ENCODE measurements around the gene NUP188.

DNA sequence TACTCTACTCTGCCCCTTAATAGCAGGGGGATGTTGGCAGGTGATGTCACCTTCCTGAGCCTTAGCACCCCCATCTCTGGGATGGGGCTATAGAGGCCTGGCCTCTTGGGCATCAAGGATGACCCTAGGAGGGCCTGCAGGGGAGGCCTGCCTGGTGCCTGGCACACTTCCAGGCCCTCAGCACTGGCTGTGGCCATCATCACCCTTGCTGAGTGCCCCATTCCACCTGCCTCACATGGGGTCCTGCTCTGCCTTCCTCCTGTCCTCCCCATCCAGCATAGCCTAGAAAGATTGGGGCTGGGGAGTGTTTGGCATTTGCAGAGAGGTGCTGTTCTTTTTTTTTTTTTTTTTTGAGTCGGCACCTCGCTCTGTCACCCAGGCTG is 44.4 kb upstream of the NUP188 start:
- TF ChIP-seq POLR2A (IDR thresholded peaks at IDR 0.05; ENCODE audit: low read depth, low read length) (no peak), CEBPB (IDR thresholded peaks at IDR 0.05; ENCODE audit: low read depth, low read length) (no peak), CTCF (conservative IDR thresholded peaks at IDR 0.05; ENCODE audit: low read depth, low read length) (no peak), RCOR1 (IDR thresholded peaks at IDR 0.05; ENCODE audit: insufficient replicate concordance, low read length) (no peak), CHD1 (IDR thresholded peaks at IDR 0.05; ENCODE audit: low read depth, low read length) (no peak), SMC3 (IDR thresholded peaks at IDR 0.05; ENCODE audit: low read depth, low read length) (no peak)
- TF ChIP-seq, protein P1, sequence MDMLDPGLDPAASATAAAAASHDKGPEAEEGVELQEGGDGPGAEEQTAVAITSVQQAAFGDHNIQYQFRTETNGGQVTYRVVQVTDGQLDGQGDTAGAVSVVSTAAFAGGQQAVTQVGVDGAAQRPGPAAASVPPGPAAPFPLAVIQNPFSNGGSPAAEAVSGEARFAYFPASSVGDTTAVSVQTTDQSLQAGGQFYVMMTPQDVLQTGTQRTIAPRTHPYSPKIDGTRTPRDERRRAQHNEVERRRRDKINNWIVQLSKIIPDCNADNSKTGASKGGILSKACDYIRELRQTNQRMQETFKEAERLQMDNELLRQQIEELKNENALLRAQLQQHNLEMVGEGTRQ (IDR thresholded peaks at IDR 0.05; ENCODE audit: low read depth, low read length), result no peak
